Chondrocyte (in vitro differentiated cells): ENCODE results near the gene LPGAT1. TPM values are rescaled to one million over a fixed set of nuclear protein-coding genes. Genes with fewer than 3 reads are reported as not detected.
"Not testable (repeated sequence)": the region's sequence is repeated elsewhere in the genome, so short reads cannot be mapped to it uniquely, and the experiment has no call there.

Experiments used
- DNase-seq: peaks from one replicate; pipeline ENCODE4 v3.0.0; 2021; ENCODE audit warnings: mixed read lengths, low spot score
- H3K27ac Mint-ChIP-seq: one replicate; pipeline ENCODE4 v1.8.0; 2021; ENCODE audit warnings: mild to moderate bottlenecking, moderate library complexity, mixed read lengths; ENCODE audit not compliant: unreplicated experiment
- H3K27me3 Mint-ChIP-seq: 2 replicates; pipeline ENCODE4 v1.8.0; 2021; ENCODE audit warnings: low read depth, mixed read lengths
- H3K36me3 Mint-ChIP-seq: 2 replicates; pipeline ENCODE4 v1.8.0; 2021; ENCODE audit warnings: low read depth, mixed read lengths
- H3K4me1 Mint-ChIP-seq: 2 replicates; pipeline ENCODE4 v1.8.0; 2021; ENCODE audit warnings: low read depth, mild to moderate bottlenecking, mixed read lengths
- H3K4me3 Mint-ChIP-seq: one replicate; pipeline ENCODE4 v1.8.0; 2021; ENCODE audit warnings: mild to moderate bottlenecking, moderate library complexity, mixed read lengths; ENCODE audit not compliant: unreplicated experiment
- H3K9me3 Mint-ChIP-seq: 2 replicates; pipeline ENCODE4 v1.8.0; 2021; ENCODE audit warnings: low read depth, mixed read lengths
- CTCF ChIP-seq: fragments of 200-600 bp; sonication (generic); IDR thresholded peaks from 2 replicates; pipeline ENCODE4 v1.5.0; 2021; ENCODE audit warnings: antibody characterized with exemption, mild to moderate bottlenecking, moderate library complexity
- total RNA-seq: library from RNA; stranded (reverse); gene quantifications from 3 replicates; pipeline ENCODE4 v1.2.1, GENCODE V29; 2021

LPGAT1 gene
- total RNA-seq, 1 donor from 2014 or later: 60.1 TPM

- no peak for TF ChIP-seq CTCF
- no peaks in the 10 kb centered on the region for H3K4me1 Mint-ChIP-seq
- DNase-seq: no peak
- no peak overlapping the region for H3K4me3 Mint-ChIP-seq
- no peaks in the 10 kb centered on the region for H3K9me3 Mint-ChIP-seq
- H3K27me3 Mint-ChIP-seq: no peaks in the 10 kb centered on the region
- H3K36me3 Mint-ChIP-seq: no peaks in the 10 kb centered on the region
- H3K27ac Mint-ChIP-seq: no peak overlapping the region
Measured at GRCh38 chr1:211723273-211723672, 107.3 kb downstream of the LPGAT1 start.

GRCh38 chr1:211722277-211723175, 108.0 kb downstream of the LPGAT1 start:
- no peak for TF ChIP-seq CTCF
- no peak for DNase-seq
- H3K27me3 Mint-ChIP-seq: no peaks in the 10 kb centered on the region
- no peaks in the 10 kb centered on the region for H3K4me1 Mint-ChIP-seq
- no peaks in the 10 kb centered on the region for H3K36me3 Mint-ChIP-seq
- no peaks in the 10 kb centered on the region for H3K9me3 Mint-ChIP-seq
- no peak overlapping the region for H3K27ac Mint-ChIP-seq
- no peak overlapping the region for H3K4me3 Mint-ChIP-seq

- not testable (repeated sequence) for H3K27me3 Mint-ChIP-seq
Measured at GRCh38 chr1:211716555-211716954, 114.0 kb downstream of the LPGAT1 start.

GRCh38 chr1:211715971-211716370, 114.6 kb downstream of the LPGAT1 start:
- no peak for TF ChIP-seq CTCF
- no peak overlapping the region for H3K27ac Mint-ChIP-seq
- DNase-seq: no peak

More at GRCh38 chr1:211716555-211716954, 114.0 kb downstream of the LPGAT1 start:
- not testable (repeated sequence) for H3K36me3 Mint-ChIP-seq, DNase-seq, H3K4me1 Mint-ChIP-seq, H3K27ac Mint-ChIP-seq, H3K9me3 Mint-ChIP-seq, H3K4me3 Mint-ChIP-seq

GRCh38 chr1:211714154-211714553, 116.4 kb downstream of the LPGAT1 start:
- H3K9me3 Mint-ChIP-seq: no peaks in the 10 kb centered on the region

More at GRCh38 chr1:211715971-211716370, 114.6 kb downstream of the LPGAT1 start:
- H3K4me3 Mint-ChIP-seq: no peak overlapping the region
- no peaks in the 10 kb centered on the region for H3K9me3 Mint-ChIP-seq
- no peaks in the 10 kb centered on the region for H3K27me3 Mint-ChIP-seq
- no peaks in the 10 kb centered on the region for H3K36me3 Mint-ChIP-seq
- H3K4me1 Mint-ChIP-seq: no peaks in the 10 kb centered on the region

More at GRCh38 chr1:211714154-211714553, 116.4 kb downstream of the LPGAT1 start:
- DNase-seq: no peak
- H3K27me3 Mint-ChIP-seq: no peaks in the 10 kb centered on the region
- no peak overlapping the region for H3K4me3 Mint-ChIP-seq
- H3K27ac Mint-ChIP-seq: no peak overlapping the region
- H3K36me3 Mint-ChIP-seq: no peaks in the 10 kb centered on the region
- no peak for TF ChIP-seq CTCF
- H3K4me1 Mint-ChIP-seq: no peaks in the 10 kb centered on the region
